Heart left ventricle (tissue), 16 donors: ENCODE measurements around the gene CPE. TPM values are rescaled to one million over a fixed set of nuclear protein-coding genes. Genes with fewer than 3 reads are reported as not detected.
A peak's percentile ranks its signal among the peaks of the same experiment; 100 is the strongest.

Experiments used
- ATAC-seq, 4 donors: fragments of 200-7000 bp; cut with Tn5 transposase; one replicate each; pipeline ENCODE4 v1.9.1; 2020 to 2022; ENCODE audit warnings: moderate library complexity in 4 of 4, mild to moderate bottlenecking in 3 of 4, moderate number of reproducible peaks in 1 of 4
- DNase-seq, 5 donors: peaks; one replicate each; pipeline ENCODE4 v3.0.0-alpha.2; 2020
- H3K27ac ChIP-seq, 12 donors: fragments of 200-600 bp; sonication (generic) in 4 of 12; one replicate each; pipeline versions ENCODE4 v1.5.0 to v1.8.0; 2016 to 2022; ENCODE audit warnings: mild to moderate bottlenecking in 2 of 12
- H3K27me3 ChIP-seq, 9 donors: fragments of 200-600 bp; sonication (generic) in 2 of 9; one replicate each; pipeline versions ENCODE4 v1.5.1 to v1.8.0; 2016 to 2022; ENCODE audit warnings: mild to moderate bottlenecking in 3 of 9
- H3K36me3 ChIP-seq, 9 donors: fragments of 200-600 bp; sonication (generic) in 2 of 9; one replicate each; pipeline versions ENCODE4 v1.5.0 to v1.8.0; 2018 to 2022; ENCODE audit warnings: mild to moderate bottlenecking in 2 of 9
- H3K4me1 ChIP-seq, 12 donors: fragments of 200-600 bp; sonication (generic) in 4 of 12; one replicate each; pipeline versions ENCODE4 v1.5.0 to v1.8.0; 2016 to 2022; ENCODE audit warnings: mild to moderate bottlenecking in 3 of 12
- H3K4me3 ChIP-seq, 12 donors: fragments of 200-600 bp; sonication (generic) in 4 of 12; one replicate each; pipeline versions ENCODE4 v1.5.0 to v1.8.0; 2017 to 2022; ENCODE audit warnings: mild to moderate bottlenecking in 9 of 12, moderate library complexity in 4 of 12
- H3K9me3 ChIP-seq, 12 donors: fragments of 200-600 bp; sonication (generic) in 4 of 12; one replicate each; pipeline versions ENCODE4 v1.5.0 to v1.8.0; 2016 to 2022; ENCODE audit warnings: mild to moderate bottlenecking in 1 of 12
- CTCF ChIP-seq, 12 donors: fragments of 200-600 bp; sonication (generic) in 4 of 12; IDR thresholded peaks; one replicate each; pipeline versions ENCODE4 v1.5.0 to v1.8.0; 2018 to 2022; ENCODE audit warnings: antibody characterized with exemption in 12 of 12, mild to moderate bottlenecking in 5 of 12
- POLR2A ChIP-seq, 2 donors: fragments of 450-650 bp; IDR thresholded peaks; one replicate each; pipeline ENCODE4 v1.6.1; 2017; ENCODE audit warnings: antibody characterized with exemption in 2 of 2, mild to moderate bottlenecking in 2 of 2, moderate library complexity in 2 of 2
- WGBS, 4 donors: extraction: QIAGEN DNeasy Blood & Tissue Kit in 2 of 4; methylation state at CpG; one replicate each; pipeline versions ENCODE4 v1.1.5 to v1.1.7; 2013 to 2018; 5-methylcytosine and 5-hydroxymethylcytosine counted together
- intact Hi-C, 10 donors: fragments of 100-400 bp; cut with DNase I; formaldehyde crosslinking; loops; one replicate each; pipeline versions ENCODE4 v1.11.1 to v1.14.2; 2022
- polyA plus RNA-seq, 2 donors: library from polyadenylated mRNA; stranded (reverse); fragments of 200-250 nt; gene quantifications; one replicate each; pipeline ENCODE4 v1.2.3, GENCODE V29; 2013
- total RNA-seq, 9 donors: library from RNA; depleted of rRNA in 2 of 9; stranded (reverse); fragments of >200 nt in 2 of 9; fragmentation: NEBNext Ultra II Directional in 3 of 9; extraction: Animal tissue kit (Norgen Biotek cat#: 25700) in 3 of 9; gene quantifications; one replicate each; pipeline versions ENCODE4 v1.1.0 to v1.2.4, GENCODE V29; 2016 to 2023
- donor health status: ischemic (EF 13 %, LVEDD 7.1; RV severe dilation, severe dysfunction).
- donor health status: healthy with polysubstance abuse.
- donor health status: DM: no; HTN: yes; CAD: no.
- donor health status: DM: no; HTN: no; CAD: no.
- donor health status: ischemic (EF 25% LVEDD 6.9; RV normal size, moderate dysfunction).
- donor health status: ischemic (EF 25% LVEDD 5.7; RV mildly dilated, moderate dysfunction).
- donor health status: healthy.
- donor health status: DM: yes; HTN: yes; CAD: no.
- donor health status: ischemic (EF 35%, LVEDD 5.7; RV mildly dilated, moderate dysfunction).
- donor health status: nonischemic (EF 11% LVEDD 7.7; RV severe dilation, severe dysfunction).
- donor health status: DM: yes; HTN: yes; CAD: no.
- donor health status: PGD.
- donor health status: ischemic (EF 29% LVEDD 5.4; RV normal size, mild dysfunction).
- donor health status: nonischemic (EF 23%, LVEDD 6.1; RV moderate dilation, normal function).

Gene CPE
- total and polyA plus RNA-seq, 11 donors: 13.3 to 115 (median 28.4) TPM

DNA sequence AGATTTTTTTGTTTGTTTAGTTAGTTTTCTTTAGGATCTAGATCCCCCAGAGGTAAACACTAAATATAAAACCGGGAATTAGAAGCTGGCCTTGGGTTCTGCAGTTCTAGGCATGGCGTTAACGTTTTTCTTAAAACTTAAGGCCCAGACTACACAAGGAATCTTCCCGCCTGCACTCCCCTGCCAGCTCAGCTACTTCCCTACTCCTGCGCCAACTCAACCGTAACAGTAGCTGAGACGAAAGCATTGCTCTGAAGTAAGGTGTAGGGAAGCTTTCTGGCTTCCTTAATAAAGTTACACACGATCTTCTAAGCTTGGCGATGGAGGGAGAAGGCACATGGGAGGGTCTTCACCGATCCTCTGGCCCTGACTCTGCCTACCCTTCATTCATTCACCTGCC lies 37.1 kb downstream of the CPE start:
- no peak for ATAC-seq

DNA sequence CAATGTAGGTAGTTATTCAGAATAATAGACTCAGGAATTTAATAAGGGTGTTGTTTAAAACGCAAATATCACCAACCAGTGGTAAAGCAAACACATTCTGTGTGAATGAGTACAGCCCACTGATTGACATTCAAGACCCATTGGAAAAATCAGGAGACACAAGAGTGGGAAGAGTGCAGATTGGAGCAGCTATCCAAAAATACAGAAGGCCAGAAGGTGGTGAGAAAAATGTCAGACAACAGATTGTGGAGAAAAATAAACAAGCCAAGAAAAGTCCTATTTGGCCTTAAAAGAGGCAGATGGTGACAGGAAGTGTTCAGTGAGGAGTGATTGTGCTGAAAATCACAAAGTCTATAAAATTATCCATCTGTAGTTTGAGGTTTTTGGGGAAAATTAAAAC lies 39.3 kb downstream of the CPE start:
- 55 to 69% (median 63%) methylated on average over 1 of the region's 1 CpG for WGBS, 4 donors
- DNase-seq (no peak), ATAC-seq (peak in 1 of 4 donors; percentile 13)
- Histone ChIP-seq H3K27ac (peak overlapping the region in 6 of 12 donors; percentile 4 to 61 (median 40)), H3K36me3 (no peaks in the 10 kb centered on the region), H3K27me3 (no peaks in the 10 kb centered on the region), H3K9me3 (no peaks in the 10 kb centered on the region), H3K4me3 (no peak overlapping the region), H3K4me1 (peaks cover 0 to 13% (median 0%) of the 10 kb centered on the region in 12 donors)
- intact Hi-C loops: no loop called here
- TF ChIP-seq POLR2A (IDR thresholded peaks at IDR 0.05) (no peak), CTCF (IDR thresholded peaks at IDR 0.05) (no peak)

More for the DNA sequence above, 37.1 kb downstream of the CPE start:
- no peaks in the 10 kb centered on the region for H3K36me3 ChIP-seq
- H3K27ac ChIP-seq: no peak overlapping the region
- no peaks in the 10 kb centered on the region for H3K27me3 ChIP-seq
- H3K4me3 ChIP-seq: no peak overlapping the region
- H3K9me3 ChIP-seq: no peaks in the 10 kb centered on the region
- no peak for DNase-seq
- TF ChIP-seq POLR2A (IDR thresholded peaks at IDR 0.05): no peak
- TF ChIP-seq CTCF (IDR thresholded peaks at IDR 0.05): no peak
- WGBS, 4 donors: 84 to 92% (median 85%) methylated on average over 10 of the region's 10 CpGs
- intact Hi-C loops: no loop called here
- H3K4me1 ChIP-seq: peaks cover 0 to 13% (median 0%) of the 10 kb centered on the region in 12 donors

DNA sequence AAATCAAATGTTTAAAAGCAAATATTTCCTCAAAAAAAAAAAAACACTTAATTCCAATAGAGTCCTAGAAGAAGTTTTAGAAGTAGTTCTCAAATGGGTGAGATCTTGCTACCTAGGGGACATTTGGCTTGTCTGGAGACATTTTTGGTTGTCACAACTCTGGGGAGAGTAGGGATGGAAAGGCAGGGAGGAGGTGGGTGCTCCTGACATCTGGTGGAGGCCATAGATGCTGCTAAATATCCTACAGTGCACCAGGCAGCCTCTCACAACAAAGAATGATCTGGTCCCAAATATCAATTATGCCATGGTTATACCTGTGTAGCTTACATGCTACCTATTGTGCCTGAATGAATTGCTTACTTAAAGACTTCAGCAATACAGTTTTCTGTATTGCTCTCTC lies 46.8 kb downstream of the CPE start:
- Histone ChIP-seq H3K27ac (peak overlapping the region in 5 of 12 donors; percentile 4 to 74 (median 12)), H3K9me3 (peaks cover 0 to 20% (median 0%) of the 10 kb centered on the region in 12 donors), H3K27me3 (peaks cover 0 to 2% (median 0%) of the 10 kb centered on the region in 9 donors), H3K4me1 (no peaks in the 10 kb centered on the region), H3K4me3 (no peak overlapping the region), H3K36me3 (no peaks in the 10 kb centered on the region)
- TF ChIP-seq CTCF (IDR thresholded peaks at IDR 0.05) (peak in 1 of 12 donors; percentile 14), POLR2A (IDR thresholded peaks at IDR 0.05) (no peak)
- DNase-seq (no peak), ATAC-seq (peak in 1 of 4 donors; percentile 20)
- intact Hi-C loops: no loop called here

- no peak for ATAC-seq
- intact Hi-C loops: no loop called here
- TF ChIP-seq CTCF (IDR thresholded peaks at IDR 0.05): no peak
- no peak for TF ChIP-seq POLR2A (IDR thresholded peaks at IDR 0.05)
- Histone ChIP-seq H3K9me3 (peaks cover 0 to 20% (median 0%) of the 10 kb centered on the region in 12 donors), H3K36me3 (no peaks in the 10 kb centered on the region), H3K27ac (peak overlapping the region in 5 of 12 donors; percentile 8 to 74 (median 39)), H3K4me3 (no peak overlapping the region), H3K4me1 (no peaks in the 10 kb centered on the region), H3K27me3 (peaks cover 0 to 2% (median 0%) of the 10 kb centered on the region in 9 donors)
- 72 to 93% (median 87%) methylated on average over 1 of the region's 1 CpG for WGBS, 4 donors
- DNase-seq: no peak
Measured at GRCh38 chr4:165426331-165426730, 47.5 kb downstream of the CPE start.
